Ishikawa (cell line): ENCODE data around the gene NTM.

Experiments used
- CEBPB ChIP-seq: IDR thresholded peaks from 2 replicates; pipeline ENCODE4 v1.6.1; 2012
- CREB1 ChIP-seq: IDR thresholded peaks from 2 replicates; pipeline ENCODE4 v1.6.1; 2012; ENCODE audit warnings: low read depth
- EGR1 ChIP-seq: IDR thresholded peaks from 2 replicates; pipeline ENCODE4 v1.6.1; 2012
- EP300 ChIP-seq: IDR thresholded peaks from 2 replicates; pipeline ENCODE4 v1.6.1; 2012; ENCODE audit warnings: borderline replicate concordance
- FOXM1 ChIP-seq: IDR thresholded peaks from 2 replicates; pipeline ENCODE4 v1.6.1; 2012; ENCODE audit warnings: low read depth, borderline replicate concordance
- MAX ChIP-seq: IDR thresholded peaks from 2 replicates; pipeline ENCODE4 v1.6.1; 2012
- NFIC ChIP-seq: IDR thresholded peaks from 2 replicates; pipeline ENCODE4 v1.6.1; 2012
- RAD21 ChIP-seq: IDR thresholded peaks from 2 replicates; pipeline ENCODE4 v1.6.1; 2012; ENCODE audit warnings: low read depth
- REST ChIP-seq: IDR thresholded peaks from 2 replicates; pipeline ENCODE4 v1.6.1; 2012; ENCODE audit warnings: low read depth, mild to moderate bottlenecking
- TAF1 ChIP-seq: IDR thresholded peaks from 2 replicates; pipeline ENCODE4 v1.6.1; 2012; ENCODE audit warnings: low read depth, mild to moderate bottlenecking
- TCF12 ChIP-seq: IDR thresholded peaks from 2 replicates; pipeline ENCODE4 v1.6.1; 2012; ENCODE audit warnings: low read depth
- TEAD4 ChIP-seq: IDR thresholded peaks from 2 replicates; pipeline ENCODE4 v1.6.1; 2012
- USF1 ChIP-seq: IDR thresholded peaks from 2 replicates; pipeline ENCODE4 v1.6.1; 2012
- YY1 ChIP-seq: IDR thresholded peaks from 2 replicates; pipeline ENCODE4 v1.6.1; 2012; ENCODE audit warnings: low read depth
- ZBTB7A ChIP-seq: IDR thresholded peaks from 2 replicates; pipeline ENCODE4 v1.6.1; 2012; ENCODE audit warnings: low read depth

Gene NTM

GRCh38 chr11:132187386-132187785, 817.0 kb downstream of the NTM start:
- TF ChIP-seq TEAD4 (no peak), CEBPB (no peak), CREB1 (no peak), NFIC (no peak), TCF12 (no peak), USF1 (no peak), EP300 (no peak), EGR1 (no peak), YY1 (no peak), REST (no peak), ZBTB7A (no peak), FOXM1 (no peak)

GRCh38 chr11:132187814-132188213, 817.4 kb downstream of the NTM start:
- no peak for TF ChIP-seq TAF1
- no peak for TF ChIP-seq YY1
- no peak for TF ChIP-seq FOXM1
- TF ChIP-seq REST: no peak
- no peak for TF ChIP-seq ZBTB7A
- no peak for TF ChIP-seq EP300
- TF ChIP-seq CREB1: no peak
- TF ChIP-seq CEBPB: no peak
- no peak for TF ChIP-seq USF1
- TF ChIP-seq EGR1: no peak
- TF ChIP-seq TCF12: no peak
- TF ChIP-seq RAD21: no peak
- no peak for TF ChIP-seq MAX
- TF ChIP-seq TEAD4: no peak
- no peak for TF ChIP-seq NFIC

GRCh38 chr11:132196928-132197327, 826.5 kb downstream of the NTM start:
- no peak for TF ChIP-seq TEAD4
- no peak for TF ChIP-seq NFIC
- TF ChIP-seq CREB1: no peak
- TF ChIP-seq ZBTB7A: no peak
- TF ChIP-seq YY1: no peak
- TF ChIP-seq CEBPB: no peak
- TF ChIP-seq MAX: no peak
- TF ChIP-seq EP300: no peak
- TF ChIP-seq USF1: no peak
- no peak for TF ChIP-seq EGR1
- no peak for TF ChIP-seq TAF1
- TF ChIP-seq TCF12: no peak
- no peak for TF ChIP-seq FOXM1
- no peak for TF ChIP-seq RAD21
- no peak for TF ChIP-seq REST

- TF ChIP-seq CEBPB (no peak), YY1 (no peak), NFIC (no peak), TCF12 (no peak), EP300 (no peak), TEAD4 (no peak), CREB1 (no peak), ZBTB7A (no peak), TAF1 (no peak), FOXM1 (no peak), REST (no peak), EGR1 (no peak), RAD21 (no peak), MAX (no peak), USF1 (no peak)
These were observed 830.0 kb downstream of the NTM start for GRCh38 chr11:132200353-132200936.
